ENCODE results near the gene NFIA.

The NFIA gene

DNA sequence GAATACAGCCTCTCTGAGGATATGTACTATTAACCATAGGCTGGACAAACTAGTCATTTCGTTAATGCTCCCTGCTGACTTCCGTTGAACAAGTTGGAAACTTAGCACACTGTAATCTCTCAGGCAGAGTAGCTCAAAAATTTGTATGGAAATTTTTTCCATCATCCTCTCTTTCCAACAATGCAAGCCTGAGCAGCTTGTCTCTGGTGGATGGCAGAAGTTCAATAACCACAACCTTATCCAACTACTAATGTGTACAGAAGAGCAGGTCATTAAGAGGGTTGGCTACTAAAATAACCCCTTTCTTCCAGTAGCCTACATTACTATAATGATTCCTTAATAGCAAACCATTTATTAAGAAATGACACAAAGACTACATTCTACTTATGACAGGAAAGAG is 262.3 kb downstream of the NFIA start:
- DNase-seq: no peak

DNA sequence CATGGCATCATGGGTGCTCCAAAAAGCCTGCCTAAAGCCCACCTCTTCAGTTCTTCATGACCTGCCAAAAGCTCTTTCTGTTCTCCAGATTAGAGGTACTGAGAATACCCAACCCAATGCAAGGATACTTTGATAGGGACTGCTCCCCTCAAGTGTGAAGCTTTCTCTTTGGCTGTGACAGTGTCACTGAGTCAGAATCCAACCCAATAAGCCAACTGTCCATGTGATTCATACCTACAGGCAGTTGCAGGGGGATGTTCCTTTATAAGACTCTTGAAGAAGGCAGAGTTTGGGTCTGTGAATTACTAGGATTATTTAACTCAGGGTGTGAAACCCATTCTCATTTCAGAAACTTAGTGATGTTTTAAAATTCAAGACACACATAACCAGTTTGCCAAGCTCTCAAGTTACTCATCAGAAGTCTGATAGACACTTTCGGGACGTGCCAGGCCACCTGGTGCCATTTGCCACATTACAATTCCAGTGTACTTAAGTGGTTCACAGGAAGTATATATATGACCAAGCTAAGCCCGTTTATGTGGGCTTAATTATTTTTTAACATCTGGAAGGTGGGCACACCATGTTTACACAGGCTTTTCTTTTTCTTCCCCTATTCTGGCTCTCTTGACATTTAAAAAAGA is 265.8 kb downstream of the NFIA start:
- no peak for DNase-seq

DNA sequence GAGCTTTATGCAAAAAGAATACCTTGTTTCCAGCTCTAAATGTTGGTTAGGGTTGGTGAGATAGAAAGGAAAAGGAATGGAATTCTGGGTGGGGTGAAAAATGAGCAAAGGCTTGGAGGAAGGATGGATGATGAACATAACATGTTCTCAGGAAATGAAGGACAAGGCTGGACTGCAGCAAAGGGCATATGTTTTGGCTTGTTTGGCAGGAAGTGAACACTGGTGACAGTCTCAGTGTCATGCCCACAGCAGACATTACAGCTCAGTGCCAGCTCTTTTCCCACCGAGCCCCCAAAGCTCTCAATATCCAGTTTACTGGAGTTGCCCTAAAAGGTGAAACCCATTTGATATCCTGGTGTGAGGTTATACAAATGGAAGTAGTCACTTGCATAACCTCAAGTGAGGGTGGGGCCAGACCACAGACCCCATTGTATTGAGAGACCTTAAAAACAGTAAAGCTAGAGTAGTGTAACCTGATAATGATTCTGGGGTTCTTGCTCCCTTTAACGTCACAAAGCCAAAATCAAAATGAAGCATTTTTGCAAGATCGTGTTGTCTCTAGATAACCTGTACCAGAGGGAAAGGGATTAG is 270.6 kb downstream of the NFIA start:
- DNase-seq: no peak

DNA sequence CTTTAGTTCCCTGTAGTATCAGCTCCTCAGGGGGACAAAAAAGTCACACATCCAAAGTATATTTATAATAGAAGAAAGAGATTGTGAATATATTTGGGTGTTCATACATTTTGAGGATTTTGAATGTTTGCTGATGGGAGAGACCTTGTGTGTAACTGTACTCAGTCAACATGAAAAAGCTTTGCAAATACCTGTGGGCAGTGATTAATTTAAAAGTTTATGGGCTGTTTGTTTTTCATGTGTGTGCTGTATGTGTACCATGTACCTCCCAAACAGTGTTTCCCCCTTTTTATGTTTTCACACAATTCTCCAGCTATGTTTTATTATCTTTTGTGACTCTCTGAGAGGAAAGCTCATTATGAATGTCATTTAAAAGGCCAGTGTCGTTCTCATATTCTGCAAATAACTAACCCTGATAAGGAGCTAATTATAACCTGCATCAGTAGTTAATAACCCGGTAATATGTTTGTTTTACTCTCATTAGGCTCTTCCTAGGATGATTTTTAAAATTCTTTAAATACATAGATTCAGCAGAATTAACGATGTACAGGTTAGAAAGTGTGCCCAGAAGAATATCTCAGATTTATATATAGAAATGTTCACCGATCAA is 271.5 kb downstream of the NFIA start:
- DNase-seq: no peak

DNA sequence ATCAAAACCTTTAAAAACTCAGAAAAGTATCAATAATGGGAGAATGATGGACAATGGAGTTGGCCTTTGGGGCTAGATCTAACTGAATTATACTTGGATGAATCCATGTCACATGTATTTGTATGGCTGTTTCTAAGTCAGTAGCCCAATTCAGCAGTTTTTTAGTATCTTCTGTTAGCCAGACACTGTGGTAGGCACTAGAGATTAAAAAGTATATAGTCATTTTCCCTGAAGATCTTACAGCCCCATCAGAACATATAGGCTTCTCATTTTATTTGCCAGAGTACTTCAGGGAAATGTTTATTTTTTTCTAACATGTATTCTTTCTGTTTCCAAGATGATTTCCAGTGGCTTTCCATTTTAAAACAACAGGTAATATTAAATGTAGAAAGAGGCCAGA is 273.7 kb downstream of the NFIA start:
- DNase-seq: no peak

DNA sequence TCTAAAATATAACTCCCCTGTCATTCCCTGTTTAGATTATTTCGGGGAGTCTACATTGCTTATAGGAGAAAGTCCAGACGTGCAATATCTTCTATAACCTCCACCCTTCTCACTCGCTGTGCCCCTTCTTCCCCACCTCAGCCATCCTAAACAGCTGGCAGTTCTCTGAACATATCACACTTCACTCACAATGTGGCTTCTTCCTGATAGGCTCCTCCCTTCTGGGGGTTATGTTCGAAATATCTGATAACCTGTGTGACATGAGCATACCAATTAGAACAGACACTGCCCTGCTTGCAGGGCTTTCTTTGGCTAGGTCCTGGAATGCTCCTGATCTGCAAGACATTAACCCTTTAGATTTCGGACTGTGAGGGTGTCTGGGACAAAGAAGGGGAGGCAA is 274.6 kb downstream of the NFIA start:
- no peak for DNase-seq

DNA sequence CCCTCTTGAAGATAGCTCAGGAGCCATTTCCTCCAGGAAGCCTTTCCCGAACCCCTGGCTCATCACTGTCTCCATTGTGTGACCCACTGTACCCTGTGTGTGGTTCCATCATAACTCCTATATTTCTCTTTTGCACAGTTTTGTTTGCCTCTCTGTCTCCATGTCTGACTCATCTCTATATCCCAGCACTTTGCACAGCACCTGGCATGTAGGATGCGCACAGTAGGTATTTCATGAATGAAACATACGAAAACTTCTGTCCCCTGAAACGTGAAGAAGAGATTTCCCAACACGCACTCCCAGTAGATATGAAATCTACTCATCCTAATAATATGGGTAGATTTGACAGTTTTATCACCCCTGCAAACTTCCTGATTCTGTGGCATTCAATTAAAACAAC is 275.2 kb downstream of the NFIA start:
- no peak for DNase-seq

DNA sequence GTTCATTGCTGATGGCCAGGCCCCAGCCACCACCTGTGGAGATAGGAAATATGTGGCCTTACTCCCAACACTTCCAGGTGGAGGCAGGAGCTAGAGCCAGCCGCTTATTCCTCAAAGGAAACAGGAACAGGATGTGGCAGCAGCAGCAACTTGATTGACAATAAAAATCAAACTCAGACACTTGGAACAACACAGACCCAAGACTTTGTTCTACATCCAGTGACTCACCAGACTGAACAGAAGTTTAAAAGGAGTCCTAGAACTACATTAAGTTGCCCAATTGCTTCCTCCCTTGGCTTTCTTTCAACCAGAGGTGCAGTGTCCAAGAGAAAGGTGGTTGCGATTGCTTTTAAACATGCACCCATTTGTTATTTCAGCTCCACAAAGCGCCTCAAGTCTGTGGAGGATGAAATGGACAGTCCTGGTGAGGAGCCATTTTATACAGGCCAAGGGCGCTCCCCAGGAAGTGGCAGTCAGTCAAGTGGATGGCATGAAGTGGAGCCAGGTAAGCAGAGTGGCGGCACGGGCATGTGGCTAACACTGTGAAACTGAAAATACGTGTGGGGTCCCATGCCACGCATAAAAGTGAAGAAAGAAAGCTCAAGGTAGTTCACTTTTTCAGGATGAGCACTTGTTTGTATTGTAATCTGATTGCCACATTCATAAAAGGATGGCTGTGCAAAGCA is 276.6 kb downstream of the NFIA start:
- no peak for DNase-seq

DNA sequence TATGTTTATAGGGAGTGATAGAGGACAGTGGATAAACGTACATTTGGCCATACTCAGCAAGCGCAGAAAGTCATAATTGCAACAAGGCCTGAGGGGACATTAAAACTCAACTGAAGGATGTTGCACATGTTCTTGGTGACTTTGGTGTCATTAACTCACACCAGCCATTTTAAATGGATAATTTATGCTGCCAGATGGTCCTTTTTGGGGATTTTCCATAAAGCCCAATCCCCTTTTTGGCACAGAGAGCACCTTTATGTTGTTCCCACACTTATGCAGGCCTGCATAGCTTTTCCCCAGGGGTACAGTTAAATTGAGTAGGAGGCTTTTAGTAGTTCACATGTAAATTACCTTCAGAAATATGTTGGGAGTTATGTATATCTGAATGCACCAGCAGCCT is 279.6 kb downstream of the NFIA start:
- DNase-seq: no peak

DNA sequence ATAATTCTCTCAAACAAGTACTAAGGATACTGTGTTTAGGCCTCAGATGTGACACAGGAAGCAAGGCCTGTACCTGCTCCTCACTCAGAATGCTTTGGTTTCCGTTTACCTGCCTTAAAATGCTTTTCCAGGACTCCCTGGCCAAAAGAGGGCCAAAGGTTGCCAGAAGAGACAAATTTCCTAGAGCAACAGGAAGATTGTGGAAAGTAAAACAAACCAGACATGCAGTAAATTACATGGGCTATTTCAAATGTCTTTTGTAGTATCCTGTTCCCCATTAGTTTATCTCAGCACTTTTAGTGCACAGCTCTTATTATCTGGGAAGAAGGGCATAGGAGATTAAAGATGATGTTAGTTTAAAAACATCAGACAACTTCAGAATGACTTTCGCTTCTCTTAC is 280.0 kb downstream of the NFIA start:
- no peak for DNase-seq

DNA sequence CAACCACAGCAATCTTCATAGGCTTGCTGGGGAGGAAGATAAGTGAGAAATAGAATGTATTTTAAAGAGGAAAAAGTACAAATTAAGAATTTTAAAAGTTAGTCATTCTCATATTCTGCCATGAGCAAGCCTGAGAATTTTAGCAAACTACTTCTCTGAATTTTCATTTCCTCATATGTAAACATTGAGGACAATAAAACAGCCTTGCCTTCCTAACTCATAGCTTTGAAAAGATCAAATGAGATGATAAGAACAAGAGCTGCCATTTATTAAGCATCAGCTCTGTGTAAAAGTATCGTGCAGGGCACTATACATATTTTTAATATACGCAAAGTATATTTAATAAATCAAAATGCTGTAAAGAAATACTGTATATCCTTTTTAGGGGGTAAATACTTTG is 286.0 kb downstream of the NFIA start:
- no peak for DNase-seq

DNA sequence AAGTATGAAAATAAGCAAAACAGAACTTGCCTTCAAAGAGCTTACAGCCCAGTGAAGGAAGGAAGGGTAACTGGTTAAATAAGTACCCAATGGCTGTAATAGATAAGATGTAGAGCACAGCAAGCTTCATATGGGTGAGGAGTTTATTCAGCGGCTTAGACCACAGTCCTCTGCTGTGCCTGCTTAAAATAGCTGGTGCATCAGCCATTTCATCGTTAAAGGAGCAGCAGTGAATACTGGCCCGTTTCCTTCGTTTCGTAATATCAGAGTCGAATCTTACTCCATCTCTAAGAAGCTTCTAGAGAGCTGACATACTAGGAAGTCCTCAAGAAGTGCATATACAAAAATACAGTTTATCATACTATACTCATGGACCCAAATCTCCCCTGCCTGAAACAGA is 286.5 kb downstream of the NFIA start:
- DNase-seq: no peak

DNA sequence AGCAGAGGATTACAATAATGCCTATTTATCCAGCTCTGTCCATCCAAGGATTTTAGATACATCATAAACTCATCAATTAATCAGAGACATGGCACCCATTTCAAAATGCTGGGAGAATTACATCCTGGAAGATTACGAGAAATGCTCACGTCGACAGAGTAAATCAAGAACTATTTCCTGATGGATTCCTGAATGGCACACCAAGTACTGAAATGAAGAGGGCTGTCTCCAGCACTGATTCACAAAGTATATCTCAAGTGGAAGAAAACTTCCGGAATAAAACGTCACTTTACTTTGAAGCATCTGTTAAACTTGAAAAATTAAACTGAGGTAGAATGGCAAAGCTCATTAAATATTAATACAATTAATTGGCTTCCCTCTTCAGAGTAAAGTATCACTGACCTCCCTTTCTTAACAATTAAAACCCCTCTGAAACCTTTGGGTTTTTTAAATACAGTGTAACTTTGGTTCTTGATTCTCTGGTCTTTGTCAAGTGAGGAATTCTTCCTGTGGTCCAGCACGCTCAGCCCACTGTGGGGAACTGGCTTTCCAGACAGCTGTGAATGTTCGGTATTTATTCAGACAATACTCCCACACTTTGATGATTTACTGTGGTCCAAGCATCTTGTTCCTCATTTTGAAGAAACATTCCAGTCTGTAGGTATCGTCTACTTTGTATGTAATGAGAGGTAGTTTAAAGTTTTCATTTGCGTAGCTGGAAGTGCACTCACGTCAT is 288.0 kb downstream of the NFIA start:
- DNase-seq: no peak

DNA sequence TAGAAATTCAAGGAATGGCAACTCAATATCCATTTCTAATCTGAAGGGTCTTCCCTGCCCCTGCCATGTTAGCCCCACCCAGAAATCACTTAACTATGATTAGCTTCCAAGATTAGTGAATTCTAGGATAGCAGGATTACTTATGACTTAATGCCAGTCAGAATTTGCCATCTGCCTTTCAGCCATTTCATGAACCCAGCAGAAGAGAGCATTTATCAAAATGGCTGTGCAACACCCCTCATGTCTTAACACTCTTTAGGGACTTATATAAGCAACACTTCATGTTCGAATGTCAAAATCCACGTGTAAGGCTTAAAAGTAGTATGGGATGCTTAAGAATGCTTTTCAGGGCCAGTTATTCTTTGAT is 288.5 kb downstream of the NFIA start:
- DNase-seq: no peak

DNA sequence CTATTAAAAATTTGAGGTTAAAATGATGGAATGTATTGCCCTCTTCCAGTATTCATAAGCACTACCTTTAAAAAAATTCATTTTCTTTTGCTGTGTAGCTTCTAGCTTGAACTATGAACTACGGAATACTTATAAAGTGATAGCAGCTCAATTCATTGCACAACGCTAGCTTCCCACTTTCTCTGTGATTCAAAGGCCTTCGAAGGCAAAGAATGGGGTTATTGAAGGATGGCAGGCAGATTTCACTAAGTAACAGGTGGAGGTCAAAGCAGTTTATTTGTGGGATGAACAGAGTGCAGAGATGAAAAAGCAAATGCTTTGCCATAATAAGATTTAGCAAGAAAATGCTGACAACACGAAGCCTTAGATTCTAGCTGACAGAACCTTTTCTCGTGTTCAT is 290.6 kb downstream of the NFIA start:
- no peak for DNase-seq

DNA sequence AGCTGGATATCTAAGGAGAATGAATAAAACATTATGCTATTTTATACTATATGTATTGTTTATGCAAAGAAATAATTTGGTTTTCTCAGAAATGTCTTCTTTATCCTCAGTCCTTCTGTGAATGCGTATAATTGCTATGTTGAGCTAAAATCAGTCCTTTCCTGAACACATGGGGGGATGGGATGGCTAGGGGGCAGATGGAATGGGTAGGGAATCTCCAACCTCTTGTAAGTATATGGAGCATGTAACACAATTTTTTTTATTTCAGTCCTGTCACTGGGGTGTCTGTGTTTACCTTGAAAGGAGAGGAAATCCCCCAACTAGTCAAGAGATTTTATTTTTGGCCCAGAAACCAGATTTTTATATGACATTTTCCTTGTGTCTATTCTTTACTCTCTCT is 291.8 kb downstream of the NFIA start:
- DNase-seq: no peak

DNA sequence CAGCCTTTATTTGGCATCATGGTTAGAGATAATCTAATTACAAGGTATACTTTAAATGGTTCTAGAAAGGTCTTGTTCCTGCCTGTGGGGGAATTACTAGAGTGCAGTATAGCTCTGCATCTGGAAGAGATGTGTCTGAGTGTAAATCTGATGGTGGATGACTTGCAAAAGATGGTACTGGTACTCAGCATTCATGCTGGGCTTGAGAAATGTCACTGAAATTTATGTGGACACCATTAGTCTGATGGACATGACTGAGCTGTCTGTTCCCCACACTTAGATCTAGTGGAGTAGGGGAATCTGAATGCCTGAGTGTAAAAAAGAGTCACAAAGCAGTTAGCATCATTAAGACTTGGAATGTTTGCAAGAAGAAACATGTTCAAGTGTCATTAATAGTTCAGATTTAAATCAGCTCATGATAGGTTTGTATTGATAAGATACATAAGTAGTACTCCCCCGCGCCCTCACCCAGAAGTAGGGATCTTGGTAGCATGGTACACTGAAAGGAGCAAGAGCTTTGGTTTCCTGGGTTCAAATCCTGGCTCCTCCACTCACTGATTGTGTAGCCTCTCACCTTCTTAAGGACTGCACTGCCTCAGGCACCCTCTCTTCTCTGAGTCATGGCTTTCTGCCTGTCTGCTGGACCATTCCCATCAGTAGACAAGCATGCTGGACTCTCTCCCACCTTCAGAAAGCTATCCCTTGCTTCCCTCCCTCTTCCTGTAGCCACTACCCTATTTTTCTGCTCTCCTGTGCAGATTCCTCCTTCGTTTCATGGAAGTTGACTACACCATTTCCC is 292.9 kb downstream of the NFIA start:
- DNase-seq: no peak

DNA sequence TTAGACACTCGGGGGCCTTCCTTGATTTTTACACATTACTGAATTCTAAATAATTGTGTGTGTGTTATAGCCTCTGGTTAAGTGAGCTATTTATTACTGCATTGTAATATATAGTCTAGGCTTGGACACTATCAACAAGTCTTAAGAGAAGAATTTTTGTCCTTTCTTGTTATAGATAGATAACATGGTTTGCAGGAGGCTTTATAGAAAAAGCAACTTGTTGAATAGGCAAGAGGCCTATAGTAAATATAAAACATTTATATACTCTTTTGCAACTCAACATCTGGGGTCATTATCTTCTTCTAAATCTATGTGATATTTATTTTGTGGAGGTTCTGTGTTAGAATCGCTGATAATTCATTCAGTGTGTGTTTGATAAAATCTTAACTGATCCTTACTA is 293.8 kb downstream of the NFIA start:
- no peak for DNase-seq

DNA sequence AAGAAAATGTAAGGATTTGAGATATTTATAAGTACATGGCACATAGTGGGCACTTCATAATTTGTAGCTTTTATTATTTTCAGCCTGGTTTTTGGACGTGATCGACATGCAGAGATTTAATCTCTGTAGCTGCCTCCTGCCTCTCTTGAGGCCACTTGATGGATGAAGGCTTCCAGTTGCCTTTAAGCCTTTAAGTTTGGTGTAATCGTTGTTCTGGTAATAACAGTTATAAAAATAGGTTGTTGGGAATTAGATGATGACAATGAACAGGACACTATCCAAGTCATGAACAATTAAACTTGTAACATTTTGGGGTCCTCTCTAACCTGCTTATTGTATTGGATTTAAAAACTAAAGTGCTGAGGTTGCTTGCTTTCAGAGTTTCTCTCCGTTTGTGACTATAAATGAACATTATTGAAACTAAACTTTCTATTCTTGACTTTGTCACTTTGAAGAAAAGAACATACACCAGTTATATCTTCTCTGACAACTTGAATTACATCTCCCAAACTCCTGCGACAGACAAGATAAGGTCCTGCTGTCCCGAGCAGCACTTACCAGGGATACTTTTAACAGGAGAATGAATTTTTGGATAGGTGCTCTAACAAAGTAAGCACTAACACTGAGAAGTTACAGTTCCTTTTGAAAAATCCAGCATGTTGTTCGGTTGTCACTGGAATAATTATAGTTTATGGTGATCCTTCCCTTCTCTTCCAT is 295.0 kb downstream of the NFIA start:
- DNase-seq: no peak

DNA sequence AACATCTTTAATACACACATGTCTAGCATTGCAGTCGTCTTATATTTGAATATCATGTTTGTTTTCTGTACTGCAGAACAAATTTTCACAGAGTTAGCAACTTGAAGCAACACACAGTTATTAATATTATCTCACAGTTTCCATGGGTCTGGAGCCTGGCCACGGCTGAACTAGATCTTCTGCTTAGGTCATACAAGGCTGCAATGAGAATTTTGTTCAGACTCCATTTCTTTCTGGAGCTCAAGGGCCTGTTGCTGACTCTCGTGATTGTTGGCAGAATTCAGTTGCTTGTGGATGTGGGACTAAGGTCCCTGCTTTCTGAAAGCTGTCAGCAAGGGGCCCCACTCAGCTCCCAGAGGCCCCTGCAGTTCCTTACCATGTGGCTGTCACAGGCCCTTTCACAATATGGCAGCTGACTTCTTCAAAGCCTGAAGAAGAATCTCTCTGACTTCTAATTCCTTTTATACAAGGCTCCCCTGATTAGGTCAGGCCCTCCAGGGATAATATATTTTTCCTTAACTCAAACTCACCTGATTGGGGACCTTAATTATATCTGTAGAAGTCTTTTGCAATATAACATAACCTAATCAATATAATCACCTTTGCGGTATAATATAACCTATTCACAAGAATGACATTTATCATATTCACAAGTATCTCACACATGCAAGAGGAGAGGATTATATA is 296.3 kb downstream of the NFIA start:
- no peak for DNase-seq

DNA sequence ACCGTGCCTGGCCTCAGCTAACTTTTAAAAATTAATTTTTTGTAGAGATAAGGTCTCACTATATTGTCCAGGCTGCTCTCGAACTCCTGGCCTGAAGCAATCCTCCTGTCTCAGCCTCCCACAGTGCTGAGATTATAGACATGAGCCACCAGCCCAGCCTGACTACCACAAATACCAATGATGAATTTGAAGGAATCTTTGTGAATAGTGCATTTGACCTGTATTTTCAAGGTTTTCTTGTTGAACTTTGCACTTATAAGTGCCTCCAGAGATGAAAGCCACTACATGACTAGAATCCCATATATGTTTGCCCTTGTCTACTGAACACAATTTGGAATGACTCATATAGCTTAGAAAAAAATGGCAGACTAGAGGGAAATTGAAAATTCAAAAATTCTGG is 297.3 kb downstream of the NFIA start:
- no peak for DNase-seq
